K562 (cell line): Measurements from ENCODE around the gene AURKB. TPM values are rescaled to one million over a fixed set of nuclear protein-coding genes. Genes with fewer than 3 reads are reported as not detected.

Experiments used
- CBFA2T3 ChIP-seq: fragments of 450-650 bp; IDR thresholded peaks from 2 replicates; pipeline ENCODE4 v1.6.1; 2017
- CHCHD3 ChIP-seq: fragments of 250-450 bp; sonication (Bioruptor Pico); IDR thresholded peaks from 2 replicates; pipeline ENCODE4 v2.1.2; 2022; ENCODE audit warnings: mild to moderate bottlenecking
- HDAC1 ChIP-seq, 2 experiments: fragments of 450-650 bp; IDR thresholded peaks; 2 replicates each; pipeline ENCODE4 v1.6.1; 2016 to 2017; ENCODE audit warnings: inconsistent platforms in 1 of 2, mild to moderate bottlenecking in 1 of 2, moderate library complexity in 1 of 2
- KAT7 ChIP-seq: sonication (generic); formaldehyde crosslinking; IDR thresholded peaks from 2 replicates; pipeline ENCODE4 v1.8.0; 2022; ENCODE audit warnings: missing genetic modification reagents, mild to moderate bottlenecking, borderline replicate concordance
- MAFF ChIP-seq: IDR thresholded peaks from 2 replicates; pipeline ENCODE4 v1.6.1; 2012; ENCODE audit warnings: low read length, improper control_type of control experiment
- MTA1 ChIP-seq: fragments of 450-650 bp; IDR thresholded peaks from 2 replicates; pipeline ENCODE4 v1.6.1; 2017; ENCODE audit warnings: borderline replicate concordance
- MXD1 ChIP-seq: fragments of 250-450 bp; sonication (Bioruptor Pico); IDR thresholded peaks from 2 replicates; pipeline ENCODE4 v1.8.0; 2021; ENCODE audit warnings: borderline replicate concordance, mild to moderate bottlenecking, moderate library complexity; ENCODE audit not compliant: poor library complexity, severe bottlenecking
- NCOR1 ChIP-seq: fragments of 450-650 bp; IDR thresholded peaks from 2 replicates; pipeline ENCODE4 v1.6.1; 2016; ENCODE audit warnings: mild to moderate bottlenecking, moderate library complexity
- POLR2AphosphoS5 ChIP-seq: IDR thresholded peaks from 2 replicates; pipeline ENCODE4 v1.6.1; 2011; ENCODE audit warnings: mild to moderate bottlenecking, low read depth, low read length, moderate library complexity; ENCODE audit not compliant: control insufficient read depth, insufficient read depth
- RB1 ChIP-seq: fragments of 450-650 bp; IDR thresholded peaks from 2 replicates; pipeline ENCODE4 v1.6.1; 2017; ENCODE audit warnings: low read depth, mild to moderate bottlenecking
- RBM22 ChIP-seq: fragments of 200-400 bp; formaldehyde crosslinking; IDR thresholded peaks from 2 replicates; pipeline ENCODE4 v1.6.1; 2018; ENCODE audit warnings: low read length, low read depth; ENCODE audit not compliant: poor library complexity, severe bottlenecking
- STAT6 ChIP-seq: sonication (generic); formaldehyde crosslinking; IDR thresholded peaks from 2 replicates; pipeline ENCODE4 v1.8.1; 2023; ENCODE audit warnings: mild to moderate bottlenecking, missing genetic modification reagents
- ZKSCAN8 ChIP-seq: fragments of 200-800 bp; sonication (Bioruptor generic); IDR thresholded peaks from 2 replicates; pipeline ENCODE4 v1.6.1; 2016; ENCODE audit warnings: missing genetic modification characterization, missing compliant biosample characterization
- ZMIZ1 ChIP-seq, 2 experiments: fragments of 150-350 bp in 1 of 2; IDR thresholded peaks; 2 replicates each; pipeline ENCODE4 v1.6.1; 2012 to 2016; ENCODE audit warnings: low read depth in 2 of 2, low read length in 2 of 2, mild to moderate bottlenecking in 1 of 2, moderate library complexity in 1 of 2
- ZNF134 ChIP-seq: fragments of 250-450 bp; sonication (Bioruptor Pico); conservative IDR thresholded peaks from 2 replicates; pipeline ENCODE4 v1.4.0; 2020
- ZNF184 ChIP-seq: sonication (generic); formaldehyde crosslinking; IDR thresholded peaks from 2 replicates; pipeline ENCODE4 v1.5.0; 2020; ENCODE audit warnings: missing genetic modification reagents
- ZNF197 ChIP-seq: fragments of 200-800 bp; sonication (Bioruptor generic); IDR thresholded peaks from 2 replicates; pipeline ENCODE4 v1.6.1; 2016; ENCODE audit warnings: low read depth, missing genetic modification characterization, missing compliant biosample characterization
- ZNF445 ChIP-seq: fragments of 250-450 bp; sonication (Bioruptor Pico); IDR thresholded peaks from 2 replicates; pipeline ENCODE4 v1.4.0; 2020; ENCODE audit warnings: low read depth, mild to moderate bottlenecking, moderate library complexity
- polyA plus RNA-seq, 8 experiments: library from polyadenylated mRNA; depleted of rRNA in 4 of 8; stranded (reverse) in 5 of 8; unstranded in 3 of 8; fragments of >200 nt; fragmentation: Nextera tagmentation in 2 of 8; fragmentation: Illumina TruSeq in 1 of 8; extraction: Ambion mirVana in 2 of 8; extraction: Trizol in 1 of 8; gene quantifications; 2 replicates each; pipeline versions ENCODE4 v1.2.1 to v1.2.3, GENCODE V29; 2011 to 2014; ENCODE audit warnings: inconsistent platforms in 1 of 8, missing spikeins in 1 of 8
- total RNA-seq, 7 experiments: library from RNA; depleted of rRNA in 6 of 7; stranded (reverse); fragments of >200 nt in 6 of 7; fragmentation: Illumina TruSeq in 2 of 7; extraction: Trizol in 2 of 7; gene quantifications; 2 replicates each; pipeline versions ENCODE4 v1.2.1 to v1.2.3, GENCODE V29; 2011 to 2021; ENCODE audit warnings: low replicate concordance in 1 of 7
- TF ChIP-seq, protein P1 (sequence below): sonication (generic); formaldehyde crosslinking; IDR thresholded peaks from 2 replicates; pipeline ENCODE4 v1.8.1; 2023; ENCODE audit warnings: mild to moderate bottlenecking, missing genetic modification reagents

The AURKB gene
- total and polyA plus RNA-seq, 9 of the 15 experiments (the other 6 are each of a cell fraction or from before 2014, with no cell fraction given) = 27.2 to 114 (median 74.8) TPM

GRCh38 chr17:8187517-8188262 is 22.7 kb downstream of the AURKB start (continued):
- TF ChIP-seq STAT6 (CRISPR knock-in tag) (no peak), CHCHD3 (CRISPR knock-in tag) (no peak), ZMIZ1 (IDR thresholded peaks at IDR 0.05; ENCODE audit: low read depth in 2 of 2, low read length in 2 of 2) (no peak), HDAC1 (IDR thresholded peaks at IDR 0.05) (peak in 1 of 2 experiments; percentile 68; a peak in 1 of 4 replicates), CBFA2T3 (peak; percentile 78), RBM22 (no peak), MTA1 (peak; percentile 56; the same call in 1 of the 2 replicates), ZNF184 (no peak), MXD1 (no peak), POLR2AphosphoS5 (peak; percentile 32; the same call in 1 of the 2 replicates), RB1 (peak; percentile 55; the same call in 1 of the 2 replicates), ZKSCAN8 (peak; percentile 88), ZNF197 (CRISPR knock-in tag) (no peak), NCOR1 (no peak), KAT7 (CRISPR knock-in tag) (0 out of 2 replicates have a peak, but pooled peaks have one; percentile 68), ZNF134 (CRISPR knock-in tag) (no peak), MAFF (no peak), ZNF445 (CRISPR knock-in tag) (no peak)
- TF ChIP-seq, protein P1, sequence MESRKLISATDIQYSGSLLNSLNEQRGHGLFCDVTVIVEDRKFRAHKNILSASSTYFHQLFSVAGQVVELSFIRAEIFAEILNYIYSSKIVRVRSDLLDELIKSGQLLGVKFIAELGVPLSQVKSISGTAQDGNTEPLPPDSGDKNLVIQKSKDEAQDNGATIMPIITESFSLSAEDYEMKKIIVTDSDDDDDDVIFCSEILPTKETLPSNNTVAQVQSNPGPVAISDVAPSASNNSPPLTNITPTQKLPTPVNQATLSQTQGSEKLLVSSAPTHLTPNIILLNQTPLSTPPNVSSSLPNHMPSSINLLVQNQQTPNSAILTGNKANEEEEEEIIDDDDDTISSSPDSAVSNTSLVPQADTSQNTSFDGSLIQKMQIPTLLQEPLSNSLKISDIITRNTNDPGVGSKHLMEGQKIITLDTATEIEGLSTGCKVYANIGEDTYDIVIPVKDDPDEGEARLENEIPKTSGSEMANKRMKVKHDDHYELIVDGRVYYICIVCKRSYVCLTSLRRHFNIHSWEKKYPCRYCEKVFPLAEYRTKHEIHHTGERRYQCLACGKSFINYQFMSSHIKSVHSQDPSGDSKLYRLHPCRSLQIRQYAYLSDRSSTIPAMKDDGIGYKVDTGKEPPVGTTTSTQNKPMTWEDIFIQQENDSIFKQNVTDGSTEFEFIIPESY (CRISPR knock-in tag) = peak; percentile 55; the same call in 1 of the 2 replicates
